Measurements from ENCODE around the gene SMIM29.

Gene SMIM29

DNA sequence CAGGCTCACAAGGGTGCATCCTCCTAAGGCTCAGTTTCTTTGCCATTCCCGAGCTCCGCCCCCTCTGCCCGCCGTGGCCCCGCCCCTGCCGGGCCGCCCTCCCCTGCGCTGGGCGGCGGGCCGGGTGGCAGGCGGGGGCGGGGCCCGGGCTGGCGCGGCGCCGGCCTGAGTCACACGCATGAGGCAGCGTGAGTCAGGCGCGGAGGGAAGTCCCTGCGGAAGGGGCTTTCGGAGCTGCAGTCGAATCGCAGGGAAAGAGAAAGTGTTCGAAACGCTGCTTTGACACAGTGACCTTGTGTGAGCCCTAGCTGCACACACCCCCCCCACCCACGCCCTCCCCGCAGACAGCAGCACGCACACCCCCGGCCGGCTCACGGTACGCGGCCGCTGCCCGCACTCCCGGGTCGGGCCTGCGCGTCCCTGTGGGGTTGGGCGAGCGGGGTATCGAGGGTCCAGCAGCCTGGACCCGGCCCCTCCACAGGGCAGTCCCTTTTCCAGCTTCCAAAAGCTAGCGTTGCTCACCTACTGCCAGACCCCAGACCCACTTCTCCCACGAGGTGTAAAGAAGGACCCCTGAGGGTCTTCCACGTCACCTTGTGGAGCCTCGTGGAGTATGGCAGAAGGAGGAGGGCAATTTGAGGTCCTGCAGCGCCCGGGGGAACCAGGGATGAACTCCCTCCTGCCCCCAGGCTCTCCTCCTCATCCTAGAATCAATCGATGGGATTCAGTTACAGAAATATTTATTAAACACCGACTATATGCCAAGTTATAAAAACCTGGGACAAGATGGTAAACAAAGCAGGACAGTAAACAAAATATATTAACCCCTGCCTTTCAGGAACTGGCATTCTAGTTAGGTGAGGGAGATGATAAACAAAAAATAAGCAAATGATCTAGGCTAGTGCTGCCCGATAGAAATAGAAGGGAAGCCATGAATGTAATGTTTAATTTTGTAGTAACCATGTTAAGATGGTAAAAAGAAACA, 24.6 kb downstream of the SMIM29 start:
- DNase-seq = peak; percentile 96

DNA sequence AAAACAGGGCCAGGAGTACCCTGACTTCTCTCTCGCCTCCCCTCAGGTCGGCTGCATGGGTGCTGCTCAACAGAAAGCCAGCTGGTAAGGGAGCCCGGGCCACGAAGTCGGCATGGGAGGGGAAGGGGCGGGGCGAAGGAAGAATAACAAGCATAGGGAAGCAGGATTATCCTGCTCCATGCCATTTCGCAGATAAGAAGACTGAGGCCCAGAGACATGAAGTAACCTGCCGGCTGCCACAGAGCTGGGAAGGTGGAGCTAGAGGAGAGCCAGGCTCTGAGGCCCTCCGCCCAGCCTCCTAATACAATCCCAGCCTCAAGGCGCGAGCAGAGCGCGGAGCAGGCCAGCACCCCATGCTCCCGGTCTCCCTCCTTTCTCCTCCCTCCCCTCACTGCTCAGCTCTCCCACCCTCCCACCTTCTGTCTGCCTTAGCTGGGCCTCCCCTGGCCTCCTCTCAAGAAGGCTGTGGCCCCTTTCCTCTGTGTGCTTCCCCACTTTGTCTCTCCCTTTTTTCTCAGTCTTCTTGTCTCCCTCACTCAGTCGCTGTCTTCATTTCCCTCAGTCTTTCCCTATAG, 25.3 kb downstream of the SMIM29 start:
- DNase-seq = peak; percentile 85

DNA sequence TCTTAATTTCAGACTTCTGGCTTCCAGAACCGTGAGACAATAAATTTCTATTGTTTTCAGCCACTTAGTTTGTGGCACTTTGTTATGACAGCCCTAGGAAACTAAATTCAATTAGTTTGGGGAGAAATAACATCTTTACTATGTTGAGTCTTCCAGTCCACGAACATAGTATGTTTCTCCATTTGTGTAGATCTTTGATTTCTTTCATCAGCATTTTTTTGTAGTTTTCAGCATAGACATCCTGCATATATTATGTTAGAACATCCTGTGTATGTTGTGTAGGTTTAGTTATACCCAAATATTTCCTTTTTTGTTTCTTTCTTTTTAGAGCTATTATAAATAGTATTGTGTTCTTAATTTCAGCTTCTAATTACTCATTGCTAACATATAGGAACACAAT, 30.1 kb downstream of the SMIM29 start:
- DNase-seq = no peak

DNA sequence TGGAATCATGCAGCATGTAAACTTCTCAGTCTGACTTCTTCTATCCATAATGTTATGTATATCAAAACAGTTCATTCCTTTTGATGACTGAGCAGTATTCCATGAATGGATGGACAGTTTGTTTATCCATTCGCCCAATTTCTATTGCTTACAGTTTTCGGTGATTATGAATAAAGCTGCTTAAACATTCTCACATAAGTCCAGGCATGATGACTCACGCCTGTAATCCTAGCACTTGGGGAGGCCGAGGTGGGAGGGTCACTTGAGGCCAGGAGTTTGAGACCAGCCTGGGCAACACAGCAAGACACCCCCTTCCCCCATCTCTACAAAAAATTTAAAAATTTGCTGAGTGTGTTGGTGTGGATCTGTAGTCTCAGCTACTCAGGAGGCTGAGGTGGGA, 35.0 kb downstream of the SMIM29 start:
- DNase-seq = no peak

DNA sequence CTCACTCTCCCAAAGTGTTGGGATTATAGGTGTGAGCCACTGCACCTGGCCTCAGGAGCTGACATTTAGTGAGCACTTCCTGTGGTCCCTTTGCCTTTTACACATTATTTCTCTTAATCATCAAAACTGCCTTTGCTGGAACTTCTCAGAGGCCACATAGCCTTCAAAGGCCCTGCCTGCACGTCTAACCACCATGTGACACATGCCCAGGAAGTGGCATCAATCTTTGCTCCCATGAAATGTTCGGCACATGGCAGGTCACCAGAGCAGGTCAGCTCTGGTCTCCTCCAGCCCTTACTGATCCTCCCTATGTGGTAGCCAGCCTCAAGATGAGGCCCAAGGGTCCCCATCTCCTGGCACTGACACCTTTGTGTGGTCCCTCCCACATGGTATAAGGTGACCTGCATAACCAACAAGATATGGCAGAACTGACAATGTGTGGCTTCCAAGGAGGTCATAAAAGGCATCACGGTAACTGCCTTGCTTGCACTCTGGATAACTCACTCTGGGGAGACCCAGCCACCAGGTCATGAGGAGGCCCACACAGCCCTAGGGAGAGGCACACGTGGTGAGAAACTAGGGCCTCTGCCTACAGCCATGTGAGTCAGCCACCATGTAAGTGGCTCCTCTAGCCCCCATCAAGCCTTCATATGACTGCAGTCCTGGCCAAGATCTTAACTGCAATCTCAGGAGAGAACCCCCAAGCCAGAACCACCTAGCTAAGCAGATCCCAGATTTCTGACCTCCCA, 40.9 kb downstream of the SMIM29 start:
- DNase-seq = no peak

DNA sequence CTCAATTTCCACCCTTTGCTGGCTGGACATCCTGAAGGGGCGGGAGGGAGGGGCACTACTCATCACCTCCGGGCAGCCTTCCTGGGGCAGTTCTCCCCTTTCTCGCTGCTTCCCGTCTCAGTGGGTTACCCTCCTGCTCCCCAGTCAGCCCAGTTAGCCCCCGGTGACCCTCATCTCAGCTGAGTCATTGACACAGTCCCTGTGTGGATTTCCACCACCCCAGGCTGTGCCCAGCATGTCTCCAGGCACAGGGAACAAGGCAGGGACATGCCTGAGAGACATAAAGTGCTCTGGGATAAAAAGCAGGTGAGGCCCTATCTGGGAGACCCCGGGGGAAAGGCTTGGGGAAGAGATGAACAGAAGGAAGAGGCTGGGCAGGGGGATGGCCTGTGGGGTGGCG, 42.1 kb downstream of the SMIM29 start:
- DNase-seq = no peak

DNA sequence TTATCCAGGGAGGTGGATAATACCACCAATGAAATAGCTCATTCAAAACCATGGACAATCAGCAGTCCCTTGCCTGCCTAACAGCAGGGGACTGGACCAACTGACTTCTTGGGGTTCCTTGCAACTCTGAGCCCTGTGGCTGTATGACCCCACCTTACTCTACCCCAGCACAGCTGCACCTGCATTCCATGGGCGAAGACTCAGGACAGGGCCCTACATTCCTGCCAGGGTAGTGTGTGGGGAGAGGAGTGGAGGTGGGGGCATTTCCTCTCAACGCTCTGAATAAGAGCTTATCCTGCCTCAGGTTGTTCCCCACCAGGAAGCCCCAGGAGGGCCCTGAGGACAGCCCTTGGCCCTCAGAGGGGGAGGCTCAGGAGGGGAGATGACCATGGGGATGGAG, 42.9 kb downstream of the SMIM29 start:
- no peak for DNase-seq

DNA sequence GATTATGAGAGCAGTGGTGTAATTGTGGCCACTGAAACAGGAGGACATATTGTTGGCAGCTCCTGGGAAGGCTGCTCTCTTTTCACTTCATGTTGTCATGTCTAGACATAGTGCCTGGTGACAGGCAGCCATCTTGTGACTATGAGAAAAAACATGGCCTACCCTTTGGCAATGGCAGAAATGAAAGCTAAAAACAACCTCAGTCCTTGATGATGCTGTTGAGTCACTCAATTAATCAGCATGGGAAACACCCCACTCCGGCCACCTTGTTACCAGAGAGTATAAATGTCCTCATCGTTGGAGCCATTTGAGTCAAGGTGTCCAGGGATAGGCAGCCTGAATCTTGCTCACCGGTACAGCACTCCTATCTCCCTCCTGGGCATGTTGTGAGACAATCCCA, 43.3 kb downstream of the SMIM29 start:
- DNase-seq = no peak

DNA sequence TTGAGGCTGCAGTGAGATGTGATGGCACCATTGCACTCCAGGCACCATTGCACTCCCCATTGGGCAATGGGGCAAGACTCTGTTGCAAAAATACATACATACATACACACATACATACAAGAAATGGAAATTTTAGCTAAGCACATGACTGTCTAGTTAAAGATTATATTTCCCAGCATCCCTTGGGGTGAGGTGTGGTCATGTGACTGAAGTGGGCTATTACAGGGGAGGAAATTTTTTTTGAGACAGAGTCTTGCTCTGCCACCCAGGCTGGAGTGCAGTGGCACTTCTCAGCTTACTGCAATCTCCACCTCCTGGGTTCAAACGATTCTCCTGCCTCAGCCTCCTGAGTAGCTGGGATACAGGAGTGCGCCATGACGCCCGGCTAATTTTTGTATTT, 44.1 kb downstream of the SMIM29 start:
- no peak for DNase-seq

DNA sequence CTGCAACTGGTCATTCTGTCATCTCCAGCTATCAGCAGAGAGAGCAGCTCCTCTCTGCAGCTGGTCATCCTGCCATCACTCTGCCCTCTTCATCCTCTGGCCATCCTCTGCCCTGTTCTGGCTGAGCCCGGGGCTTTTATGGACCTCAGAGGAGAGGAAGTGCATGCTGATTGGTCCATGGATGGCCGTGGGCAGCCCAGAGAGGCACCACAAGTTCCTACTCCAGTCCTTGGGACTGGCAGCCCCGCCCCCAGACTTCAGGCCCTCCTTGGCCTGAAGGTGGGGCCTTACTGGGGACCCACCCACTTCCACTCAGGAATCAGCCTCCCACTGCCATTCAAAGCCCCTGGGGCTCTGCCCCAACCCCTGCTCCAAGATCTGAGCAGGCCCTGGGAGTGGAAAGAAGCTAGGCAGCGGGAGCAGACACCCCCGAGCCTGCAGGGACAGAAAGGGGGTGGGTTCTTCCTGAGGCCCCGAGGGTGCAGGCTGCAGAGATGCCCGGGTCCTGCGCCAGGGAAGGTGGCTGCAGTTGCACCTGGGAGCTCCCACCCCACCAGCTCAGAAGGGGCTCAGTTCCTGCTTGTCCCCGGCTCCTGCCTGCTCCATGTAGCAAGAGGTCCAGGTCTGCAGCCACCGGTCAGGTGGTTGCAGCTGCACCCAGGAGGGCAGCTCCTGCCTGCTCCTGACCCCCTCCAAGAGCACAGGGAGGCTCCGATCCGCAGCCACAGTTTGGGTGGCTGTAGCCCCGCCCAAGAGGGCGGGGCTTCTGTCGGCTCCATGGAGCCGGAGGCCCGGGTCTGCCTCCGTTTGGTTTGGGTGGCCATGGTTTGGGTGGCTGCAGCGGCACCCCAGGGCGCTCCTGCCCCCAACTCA, 46.2 kb downstream of the SMIM29 start:
- no peak for DNase-seq

DNA sequence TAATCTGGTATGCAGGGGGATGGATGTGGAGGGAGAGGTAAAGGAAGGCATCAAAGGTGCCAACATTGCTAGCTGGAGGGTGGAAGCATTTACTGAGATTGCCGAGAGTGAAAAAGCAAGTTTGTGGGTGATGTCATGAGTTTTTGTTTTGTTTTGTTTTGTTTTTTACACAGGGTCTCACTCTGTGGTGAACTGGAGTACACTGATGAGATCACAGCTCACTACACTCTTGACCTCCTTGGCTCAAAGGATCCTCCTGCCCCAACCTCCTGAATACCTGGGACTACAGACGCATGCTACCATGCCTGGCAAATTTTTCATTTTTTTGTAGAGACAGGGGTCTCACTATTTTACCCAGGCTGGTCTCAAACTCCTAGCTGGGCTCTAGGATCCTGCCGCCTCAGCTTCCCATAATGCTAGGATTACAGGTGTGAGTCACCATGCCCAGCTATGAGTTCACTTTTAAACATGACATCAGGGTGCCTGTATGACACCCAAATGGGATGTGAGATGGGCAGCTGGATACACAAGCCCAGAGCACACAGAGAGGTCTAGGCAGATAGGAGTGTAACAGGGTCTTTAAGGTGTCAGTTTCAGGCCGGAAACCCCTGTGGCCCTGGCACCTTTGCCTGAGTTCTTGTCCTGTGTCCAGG, 47.2 kb downstream of the SMIM29 start:
- no peak for DNase-seq

DNA sequence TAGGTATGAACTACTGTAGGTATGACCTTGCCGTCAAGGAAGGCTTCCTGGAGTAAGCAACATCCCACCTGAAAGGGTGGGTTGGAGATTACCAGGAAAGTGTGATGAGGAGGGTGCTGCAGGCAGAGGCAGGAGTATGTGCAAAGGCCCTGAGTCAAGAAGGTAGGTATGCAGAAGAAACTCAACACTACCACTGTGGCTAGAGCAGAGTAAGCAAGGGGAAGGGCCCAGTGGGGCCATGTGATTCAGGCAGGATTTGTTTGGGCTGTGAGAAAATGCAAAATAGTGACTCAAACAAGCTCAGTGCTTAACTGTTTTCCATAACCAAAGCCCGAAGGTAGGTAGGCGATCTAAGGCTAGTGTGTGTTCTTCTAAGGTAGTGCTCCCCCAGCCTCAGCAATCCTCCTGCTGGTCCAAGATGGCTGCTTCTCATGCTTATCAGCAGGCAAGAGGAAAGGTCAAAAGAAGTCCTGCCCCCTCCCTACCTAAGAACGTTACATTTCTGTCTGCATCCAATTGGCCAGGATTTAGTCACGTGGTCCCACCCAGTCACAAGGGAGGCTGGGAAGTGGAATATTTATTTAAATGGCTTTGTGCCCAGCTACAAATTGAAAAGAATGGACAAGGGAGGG, 48.4 kb downstream of the SMIM29 start:
- peak; percentile 26 for DNase-seq

DNA sequence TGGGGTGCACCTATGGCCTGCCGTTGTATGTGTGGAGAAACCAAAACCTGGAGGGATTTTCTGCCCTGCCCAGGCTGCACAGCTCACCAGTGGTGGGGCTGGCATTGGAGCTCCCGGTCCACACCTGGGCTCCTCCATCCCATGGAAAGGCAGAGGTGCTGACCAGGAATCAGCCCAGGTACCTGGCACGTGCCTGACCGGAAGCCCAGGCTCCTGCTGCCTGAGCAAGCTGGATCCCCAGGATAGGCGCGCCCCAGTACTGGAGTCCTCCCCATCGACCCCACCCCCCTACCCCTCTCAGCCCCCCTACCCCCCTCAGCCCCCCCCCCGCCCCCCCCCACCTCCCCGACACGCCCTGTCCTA, 52.0 kb downstream of the SMIM29 start:
- no peak for DNase-seq

All from NCI-H69 (cell line).